ENCODE results near the gene M1AP.
A peak's percentile ranks its signal among the peaks of the same experiment; 100 is the strongest.

Gene M1AP

DNA sequence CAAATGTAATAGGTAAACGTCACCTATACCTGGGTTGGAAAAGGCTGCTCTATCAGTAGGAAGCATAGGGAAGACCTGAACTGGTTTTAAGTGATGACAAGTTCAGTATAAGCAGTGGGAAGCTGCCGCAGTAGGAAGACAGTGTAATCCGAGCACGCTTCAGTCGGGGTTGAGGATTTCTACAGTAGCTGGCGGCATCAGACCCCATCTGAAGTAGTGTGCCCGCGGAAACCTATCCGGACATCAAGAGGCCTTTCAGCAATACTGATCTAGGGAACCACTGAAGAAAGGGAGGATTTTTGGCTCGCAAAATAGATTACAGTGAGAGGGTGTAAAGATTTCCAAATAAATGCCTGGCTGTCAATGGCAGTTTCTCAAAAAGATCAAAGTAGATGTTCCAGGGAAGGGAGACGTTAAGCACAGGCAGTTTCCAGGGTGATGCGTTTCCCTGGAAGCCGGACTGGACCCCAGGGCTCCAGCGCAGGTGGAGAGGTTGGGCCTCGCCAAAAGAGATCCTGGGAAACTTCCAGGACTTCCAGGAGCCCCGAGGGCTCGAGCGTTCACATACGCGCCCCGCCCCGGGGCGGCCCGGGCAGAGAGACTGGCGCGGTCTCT is 99.7 kb downstream of the M1AP start:
- no peak for DNase-seq (ENCODE audit: low read depth in 2 of 2)

DNA sequence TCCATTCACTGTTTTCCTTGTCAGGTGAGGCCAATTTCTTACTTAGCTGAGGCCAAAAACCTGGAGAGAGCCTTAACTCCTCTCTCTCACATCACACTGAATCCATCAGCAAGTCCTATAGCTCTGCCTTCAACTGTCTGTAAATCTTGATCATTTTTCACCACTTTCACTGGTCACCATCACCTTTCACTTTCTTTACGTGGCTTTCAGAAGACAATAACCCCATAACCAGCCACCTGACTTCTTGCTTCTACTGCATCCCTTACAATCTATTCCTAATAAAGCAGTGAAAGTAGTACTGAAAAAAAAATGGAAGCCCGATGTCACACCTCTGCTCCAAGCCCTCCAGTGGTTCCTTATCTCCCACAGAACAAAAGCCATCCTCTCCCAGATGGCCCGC is 102.1 kb downstream of the M1AP start:
- DNase-seq (ENCODE audit: low read depth in 2 of 2) = no peak

DNA sequence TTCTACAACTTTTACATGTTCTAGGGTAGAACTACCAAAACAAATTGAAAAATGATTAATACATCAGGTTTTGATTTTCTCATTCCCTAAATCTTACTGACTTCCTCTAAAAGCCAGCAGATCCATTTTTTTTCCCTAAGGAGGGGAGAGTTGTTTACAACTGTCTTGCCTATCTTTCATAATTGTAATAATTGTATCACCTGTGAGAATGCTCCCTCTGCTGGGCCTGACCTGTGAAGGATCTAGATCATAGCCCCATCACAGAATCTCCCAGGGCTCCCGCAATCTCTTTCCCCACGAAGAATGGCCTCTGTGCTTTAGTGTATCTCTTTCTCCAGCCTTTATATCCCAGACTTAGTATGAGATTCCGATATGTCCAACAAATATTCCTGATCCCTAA is 103.5 kb downstream of the M1AP start:
- DNase-seq (ENCODE audit: low read depth in 2 of 2) = no peak

DNA sequence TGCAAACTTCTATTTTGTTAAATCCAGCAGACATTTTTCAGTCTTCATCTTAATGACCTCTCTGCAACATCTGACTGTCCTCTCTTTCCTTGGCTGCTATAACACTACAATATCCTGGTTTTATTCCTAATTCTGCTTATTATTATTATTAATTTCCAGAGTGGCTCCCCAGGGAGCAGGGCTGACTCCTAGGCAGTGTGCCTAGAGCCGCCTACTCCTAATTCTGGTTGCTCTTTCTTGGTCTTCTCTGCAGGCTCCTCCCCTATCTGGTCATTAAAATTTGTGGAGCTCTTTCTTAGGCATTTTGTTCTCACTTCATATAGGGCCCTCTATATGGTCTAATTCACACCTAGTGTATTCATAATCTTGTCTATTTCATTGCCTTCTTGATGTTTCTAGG is 105.2 kb downstream of the M1AP start:
- DNase-seq (ENCODE audit: low read depth in 2 of 2) = no peak

DNA sequence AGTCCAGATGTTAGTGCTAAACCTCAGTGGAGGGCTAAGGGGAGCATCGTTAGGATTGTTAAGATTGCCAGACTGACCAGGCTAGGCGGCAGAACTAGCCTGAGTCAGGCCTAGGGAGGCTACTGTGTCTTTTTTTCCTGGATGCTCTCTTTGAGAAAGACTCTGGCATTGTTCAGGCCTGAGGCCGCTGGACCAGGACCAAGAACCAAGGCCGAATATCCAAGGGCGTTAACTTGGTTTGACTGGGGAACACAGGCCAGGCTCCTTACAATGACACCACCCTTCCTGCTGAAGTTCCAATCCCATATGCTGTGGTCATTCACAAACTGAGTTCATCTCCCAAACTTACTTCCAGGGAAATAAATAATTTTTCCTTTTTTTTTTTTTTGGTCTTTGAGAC is 107.8 kb downstream of the M1AP start:
- no peak for DNase-seq (ENCODE audit: low read depth in 2 of 2)

DNA sequence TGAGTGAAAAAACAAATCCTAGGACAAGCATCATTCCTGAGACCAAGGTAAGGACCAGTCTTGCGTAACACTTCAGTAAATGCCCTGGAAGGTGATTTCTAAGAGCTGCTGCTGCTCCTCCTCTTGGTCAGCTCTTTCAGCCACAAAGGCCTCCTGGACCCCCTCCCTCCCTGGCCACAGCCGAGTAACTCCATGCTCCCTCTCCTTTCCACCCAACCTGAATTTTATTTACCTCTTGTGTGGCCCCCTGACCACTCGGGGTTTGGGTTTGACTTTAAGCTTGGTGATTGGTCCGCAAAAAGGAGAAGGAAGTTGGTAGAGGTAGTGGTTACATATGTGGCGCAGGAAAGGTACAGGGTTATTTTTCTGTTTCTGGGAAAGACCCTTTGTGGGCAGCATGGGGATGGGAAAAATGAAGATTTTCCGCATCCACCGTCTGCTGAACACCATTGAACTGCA is 109.2 kb downstream of the M1AP start:
- no peak for DNase-seq (ENCODE audit: low read depth in 2 of 2)

DNA sequence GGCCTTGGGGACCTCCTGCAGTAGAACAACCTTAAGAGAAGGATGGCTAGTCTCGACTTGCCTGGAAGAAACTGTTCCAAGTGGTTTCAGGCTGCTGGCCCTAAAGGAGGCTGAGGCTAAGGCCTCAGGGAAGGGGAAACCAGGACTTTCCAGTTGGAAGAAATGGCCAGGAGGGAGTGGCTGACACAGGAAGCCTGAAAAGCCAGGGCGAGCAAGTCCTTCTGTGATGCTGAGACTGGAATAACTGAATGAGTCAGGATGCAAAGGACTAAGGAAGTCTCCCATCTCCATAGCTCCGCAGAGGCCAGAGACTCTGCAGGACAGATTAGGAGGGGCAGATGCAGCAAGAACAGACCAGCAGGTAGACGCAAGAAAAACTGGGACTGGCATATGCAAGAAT is 111.0 kb downstream of the M1AP start:
- no peak for DNase-seq (ENCODE audit: low read depth in 2 of 2)

DNA sequence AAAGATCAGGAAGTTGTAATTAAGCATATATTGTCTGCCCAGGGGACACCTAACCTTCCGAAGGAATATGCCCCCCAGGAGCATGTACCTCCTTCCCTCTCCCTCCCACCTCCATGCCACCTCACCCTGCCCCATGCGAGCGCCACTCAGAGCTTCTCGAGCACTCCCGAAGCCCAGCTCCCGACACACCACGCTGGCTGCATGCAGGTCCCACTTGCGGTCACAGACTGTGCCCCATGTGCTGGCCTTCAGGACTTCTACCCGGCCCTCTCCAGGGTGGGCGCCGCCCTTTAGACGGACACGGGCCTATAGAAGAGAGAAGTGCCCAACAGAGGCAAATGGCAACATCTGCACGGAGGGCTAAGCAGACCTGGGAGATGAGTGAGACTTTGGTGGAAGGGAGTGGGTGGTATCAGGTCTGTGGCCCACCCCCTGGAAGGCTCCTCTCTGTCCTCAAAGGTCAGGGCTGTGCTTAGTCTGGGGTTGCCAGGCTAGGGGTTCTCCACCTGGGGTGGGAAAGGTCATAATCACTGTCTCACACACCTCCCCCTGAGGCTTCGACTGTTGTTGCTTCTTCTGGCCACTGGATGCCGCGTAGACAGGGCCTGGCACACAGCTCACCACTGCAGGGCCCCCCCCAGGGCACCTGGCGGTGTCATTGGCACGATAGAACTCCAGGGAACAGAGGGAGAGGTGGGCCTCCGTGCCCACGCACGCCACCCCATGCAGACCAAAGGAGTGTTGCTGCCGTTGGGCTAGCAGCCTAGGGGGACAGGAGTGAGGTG is 111.8 kb downstream of the M1AP start:
- DNase-seq (ENCODE audit: low read depth in 2 of 2) = no peak

DNA sequence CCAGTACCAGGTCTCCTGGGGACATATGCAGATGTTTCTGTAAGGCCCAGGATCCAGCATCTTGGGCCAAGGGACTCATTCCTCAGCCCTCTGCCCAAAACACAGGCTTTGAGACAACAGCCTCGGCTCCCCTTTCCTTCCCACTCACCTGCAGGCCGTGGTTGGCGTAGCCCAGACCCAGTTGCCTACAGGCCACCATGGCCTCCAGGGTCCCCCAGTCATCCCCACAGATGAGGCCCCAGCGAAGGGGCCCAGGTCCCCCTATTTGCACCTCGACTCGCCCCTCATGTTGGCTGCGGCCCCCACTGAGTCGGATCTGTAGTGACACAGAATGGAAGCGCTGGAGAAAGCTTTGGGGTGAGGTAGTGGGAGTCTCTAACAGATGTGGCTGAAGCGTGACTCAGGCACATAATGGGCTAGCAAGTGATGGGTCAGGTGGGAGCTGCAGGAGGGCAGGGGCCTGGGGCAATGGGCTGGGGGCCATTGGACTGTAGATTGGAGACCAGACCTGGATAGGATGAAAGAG is 112.6 kb downstream of the M1AP start:
- DNase-seq (ENCODE audit: low read depth in 2 of 2) = no peak

DNA sequence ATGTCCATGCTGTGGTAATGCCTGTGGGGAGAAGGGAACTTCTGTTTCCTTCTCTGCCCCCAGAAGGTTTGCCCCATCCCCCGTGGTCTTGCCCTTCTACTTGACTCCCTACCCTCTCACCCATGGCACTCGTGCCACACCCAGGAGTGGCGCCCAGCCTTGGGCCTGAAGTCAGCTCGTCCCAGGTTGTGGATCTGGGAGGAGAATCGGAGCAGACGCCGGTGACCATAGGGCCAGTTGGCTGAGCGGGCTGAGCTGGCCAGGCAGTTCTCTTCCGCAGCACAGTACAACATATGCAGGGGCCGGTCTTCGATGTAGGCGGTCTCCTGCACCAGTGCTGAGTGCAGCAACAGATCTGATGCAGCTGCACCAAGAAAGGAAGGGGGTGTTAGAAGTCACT is 113.7 kb downstream of the M1AP start:
- no peak for DNase-seq (ENCODE audit: low read depth in 2 of 2)

DNA sequence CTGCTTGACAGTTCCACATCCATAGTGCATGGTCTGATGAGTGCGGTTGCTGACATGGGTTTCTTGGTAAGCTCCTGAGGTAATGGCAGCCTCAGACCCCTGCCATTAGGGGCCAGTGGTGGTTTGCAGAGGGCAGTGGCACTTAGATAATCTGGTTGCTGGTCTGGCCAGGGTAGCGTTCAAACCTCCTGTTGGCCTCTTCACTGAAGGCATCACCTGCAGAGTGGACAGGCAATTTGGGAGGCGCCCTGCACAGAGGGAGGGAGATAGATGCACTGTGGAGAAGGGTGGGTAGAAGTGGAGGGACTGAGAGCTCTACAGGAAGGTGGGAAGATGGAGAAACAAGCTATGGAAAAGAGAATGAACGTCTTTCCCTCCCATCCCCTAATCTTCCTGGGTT is 114.7 kb downstream of the M1AP start:
- no peak for DNase-seq (ENCODE audit: low read depth in 2 of 2)

DNA sequence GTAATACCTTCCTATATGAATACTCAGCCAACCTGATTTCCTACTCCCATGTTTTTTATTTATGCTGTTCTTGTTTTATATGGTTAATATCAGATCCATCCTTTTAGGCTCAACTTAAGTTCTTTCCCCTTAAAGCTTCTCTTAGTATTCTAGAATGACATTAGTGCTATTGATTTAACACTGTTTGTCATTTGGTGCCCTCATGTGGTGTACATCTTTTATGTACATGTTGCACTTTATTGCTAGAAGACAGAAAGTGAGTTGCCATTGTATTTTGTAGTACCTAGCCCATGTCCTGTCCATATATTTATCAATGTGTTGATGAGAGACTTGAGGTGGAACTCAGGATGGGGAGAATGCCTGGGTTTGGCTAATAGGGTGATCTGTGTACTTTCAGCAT is 115.9 kb downstream of the M1AP start:
- no peak for DNase-seq (ENCODE audit: low read depth in 2 of 2)

DNA sequence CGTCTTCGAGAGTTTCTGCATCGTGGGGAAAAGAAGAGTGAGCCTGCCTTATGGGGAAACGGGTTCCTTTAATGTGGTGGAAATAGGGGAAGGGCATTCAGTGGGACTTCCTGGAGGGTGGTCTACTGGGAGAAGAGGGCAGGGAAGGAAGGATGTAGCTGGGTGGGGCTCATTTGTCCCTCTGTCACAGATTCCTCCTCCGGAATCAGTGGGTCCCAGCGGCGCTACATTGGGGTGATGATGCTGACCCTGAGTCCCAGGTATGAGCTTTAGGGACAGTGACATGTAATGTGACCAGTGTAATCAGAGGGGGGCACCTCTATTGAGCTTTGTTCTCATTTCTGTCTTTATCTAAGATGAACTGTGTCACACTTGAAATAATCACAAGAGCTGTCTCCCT is 116.5 kb downstream of the M1AP start:
- no peak for DNase-seq (ENCODE audit: low read depth in 2 of 2)

DNA sequence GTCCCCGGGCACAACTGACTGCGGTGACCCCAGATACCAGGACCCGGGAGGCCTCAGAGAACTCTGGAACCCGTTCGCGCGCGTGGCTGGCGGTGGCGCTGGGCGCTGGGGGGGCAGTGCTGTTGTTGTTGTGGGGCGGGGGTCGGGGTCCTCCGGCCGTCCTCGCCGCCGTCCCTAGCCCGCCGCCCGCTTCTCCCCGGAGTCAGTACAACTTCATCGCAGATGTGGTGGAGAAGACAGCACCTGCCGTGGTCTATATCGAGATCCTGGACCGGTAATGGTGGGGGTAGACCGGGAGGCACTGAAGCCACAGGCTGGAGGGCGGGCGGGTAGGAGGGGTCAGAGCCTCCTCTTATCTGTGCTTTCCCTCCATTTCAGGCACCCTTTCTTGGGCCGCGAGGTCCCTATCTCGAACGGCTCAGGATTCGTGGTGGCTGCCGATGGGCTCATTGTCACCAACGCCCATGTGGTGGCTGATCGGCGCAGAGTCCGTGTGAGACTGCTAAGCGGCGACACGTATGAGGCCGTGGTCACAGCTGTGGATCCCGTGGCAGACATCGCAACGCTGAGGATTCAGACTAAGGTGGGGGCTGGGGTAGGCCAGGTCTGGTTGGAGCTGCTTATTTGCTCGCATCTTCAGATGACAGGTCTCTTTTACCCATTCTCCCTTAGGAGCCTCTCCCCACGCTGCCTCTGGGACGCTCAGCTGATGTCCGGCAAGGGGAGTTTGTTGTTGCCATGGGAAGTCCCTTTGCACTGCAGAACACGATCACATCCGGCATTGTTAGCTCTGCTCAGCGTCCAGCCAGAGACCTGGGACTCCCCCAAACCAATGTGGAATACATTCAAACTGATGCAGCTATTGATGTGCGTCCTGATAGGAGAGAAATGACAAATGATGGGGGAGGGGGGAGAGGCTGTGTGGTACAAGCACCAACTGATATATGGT is 117.6 kb downstream of the M1AP start:
- DNase-seq (ENCODE audit: low read depth in 2 of 2) = no peak

DNA sequence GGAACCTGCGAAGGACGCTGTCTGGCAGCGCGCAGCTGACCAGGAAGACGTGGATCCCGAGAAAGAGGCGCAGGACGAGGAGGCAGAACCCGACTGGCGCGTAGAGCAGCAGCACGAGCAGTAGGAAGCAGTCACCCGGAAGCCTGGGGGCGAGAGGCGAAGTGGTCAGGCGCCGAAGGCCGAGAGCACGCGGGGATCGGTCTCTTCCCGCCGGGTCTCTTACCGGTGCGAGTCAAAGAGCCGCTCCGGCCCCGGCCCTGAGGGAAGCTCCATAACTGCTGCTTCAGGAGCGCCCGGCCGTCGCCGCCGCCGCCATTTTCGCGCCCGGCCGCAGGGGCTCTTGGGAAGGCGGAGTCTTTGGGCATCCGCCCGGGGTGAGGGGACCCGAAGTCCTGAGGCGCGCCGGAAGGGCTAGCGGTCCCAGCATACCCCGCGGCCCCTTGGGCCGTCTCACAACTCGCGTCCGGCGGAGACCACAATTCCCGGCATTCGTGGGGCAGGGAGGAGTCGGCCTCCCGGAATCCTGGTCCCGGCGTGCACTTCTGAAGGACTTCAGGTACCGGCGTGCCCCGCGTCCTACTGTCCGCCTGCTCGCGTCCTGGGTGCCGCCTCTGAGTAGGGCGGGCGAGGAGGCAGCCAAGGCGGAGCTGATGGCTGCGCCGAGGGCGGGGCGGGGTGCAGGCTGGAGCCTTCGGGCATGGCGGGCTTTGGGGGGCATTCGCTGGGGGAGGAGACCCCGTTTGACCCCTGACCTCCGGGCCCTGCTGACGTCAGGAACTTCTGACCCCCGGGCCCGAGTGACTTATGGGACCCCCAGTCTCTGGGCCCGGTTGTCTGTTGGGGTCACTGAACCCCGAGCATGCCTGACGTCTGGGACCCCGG is 118.5 kb downstream of the M1AP start, which contains the start of the genes AUP1 and HTRA2:
Gene AUP1 (minus strand): TSS at position 350 of the 882 bp plus-strand sequence. CDS start 77 bp downstream, at position 273.
Gene HTRA2 (plus strand): TSS at position 577 of the 882 bp plus-strand sequence. CDS start 74 bp downstream, at position 651.
- DNase-seq (ENCODE audit: low read depth in 2 of 2) = peak; percentile 91 to 93

DNA sequence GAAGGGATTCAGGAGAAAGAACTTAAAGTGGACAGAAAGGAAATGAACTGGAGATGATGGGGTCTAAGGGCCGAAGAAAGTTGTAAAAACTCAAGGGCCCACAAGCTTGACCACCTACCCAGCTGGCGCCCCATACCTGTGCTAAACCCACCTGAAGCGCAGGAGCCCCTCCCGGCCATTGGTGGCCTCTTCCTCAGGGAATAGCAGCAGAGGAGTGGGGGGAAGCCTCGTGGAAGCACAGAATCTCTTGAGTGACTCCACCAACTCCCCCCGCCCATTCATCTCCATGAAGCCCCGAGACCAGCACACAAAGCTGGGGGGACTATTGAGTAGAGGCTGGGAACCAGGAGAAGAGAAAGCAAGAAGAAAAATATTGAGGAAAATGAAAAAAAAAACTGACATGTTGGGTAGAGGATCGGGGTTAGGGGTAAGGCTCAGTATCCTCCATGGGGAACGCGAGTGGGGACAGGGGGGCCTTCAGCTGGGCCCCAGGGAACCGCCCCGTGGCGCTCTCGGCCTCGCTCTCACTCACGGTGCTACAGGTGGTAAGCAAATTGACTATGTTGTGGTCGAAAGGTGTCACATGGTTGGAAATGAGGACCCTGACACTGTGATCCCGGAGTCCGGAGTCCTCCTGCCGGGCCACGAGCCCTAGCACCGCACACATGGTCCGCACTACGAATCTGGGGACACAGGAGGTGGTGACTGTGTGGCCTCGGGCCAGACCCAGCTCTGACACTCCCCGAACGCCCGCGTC is 119.4 kb downstream of the M1AP start:
- DNase-seq (ENCODE audit: low read depth in 2 of 2) = no peak

DNA sequence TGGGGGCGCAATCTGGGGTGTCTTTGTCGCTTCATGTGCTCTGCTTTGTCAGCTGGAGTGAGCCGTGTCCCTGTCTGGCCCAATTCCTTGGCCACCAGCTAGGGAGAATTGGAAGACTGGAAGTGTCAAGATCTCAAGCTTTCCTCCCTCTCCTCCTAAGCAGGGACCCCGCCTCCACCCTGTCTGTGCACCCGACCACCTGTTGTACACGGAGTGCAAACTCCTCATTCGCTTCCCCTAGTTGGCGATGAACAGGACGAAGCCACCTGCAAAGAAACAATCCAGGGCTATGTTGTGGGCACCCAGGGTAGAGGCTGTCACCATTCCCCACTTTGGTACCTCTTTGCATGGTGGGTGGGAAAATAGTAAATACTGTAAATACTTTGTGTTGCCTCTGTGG is 120.4 kb downstream of the M1AP start:
- no peak for DNase-seq (ENCODE audit: low read depth in 2 of 2)

DNA sequence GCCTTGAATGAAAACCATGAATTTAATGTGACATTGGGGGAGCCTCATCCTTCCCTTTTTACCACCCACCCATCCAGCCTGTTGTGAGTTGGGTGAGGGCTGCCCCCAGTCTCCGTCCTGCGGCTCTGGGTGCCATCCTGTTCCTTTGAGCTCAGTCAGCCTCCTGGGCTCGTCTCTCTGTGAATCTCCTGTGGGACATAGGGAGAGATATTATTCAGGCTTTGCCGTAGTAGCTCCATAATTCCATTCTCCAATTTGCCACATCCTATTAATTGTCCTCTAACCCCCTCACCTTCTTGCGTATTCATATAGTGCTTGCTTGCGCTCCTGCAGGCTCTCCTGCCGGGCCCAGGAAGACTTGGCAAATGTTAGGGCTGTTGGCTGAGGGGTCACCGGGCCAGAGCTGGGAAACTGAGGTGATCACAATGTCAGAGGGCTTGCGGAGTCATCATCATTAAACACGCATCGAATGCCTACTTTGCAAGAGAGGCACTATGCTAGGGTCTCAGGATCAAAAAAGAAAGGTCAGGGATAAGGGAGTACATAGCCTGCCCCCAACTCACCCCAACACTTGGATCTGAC is 121.4 kb downstream of the M1AP start:
- no peak for DNase-seq (ENCODE audit: low read depth in 2 of 2)

DNA sequence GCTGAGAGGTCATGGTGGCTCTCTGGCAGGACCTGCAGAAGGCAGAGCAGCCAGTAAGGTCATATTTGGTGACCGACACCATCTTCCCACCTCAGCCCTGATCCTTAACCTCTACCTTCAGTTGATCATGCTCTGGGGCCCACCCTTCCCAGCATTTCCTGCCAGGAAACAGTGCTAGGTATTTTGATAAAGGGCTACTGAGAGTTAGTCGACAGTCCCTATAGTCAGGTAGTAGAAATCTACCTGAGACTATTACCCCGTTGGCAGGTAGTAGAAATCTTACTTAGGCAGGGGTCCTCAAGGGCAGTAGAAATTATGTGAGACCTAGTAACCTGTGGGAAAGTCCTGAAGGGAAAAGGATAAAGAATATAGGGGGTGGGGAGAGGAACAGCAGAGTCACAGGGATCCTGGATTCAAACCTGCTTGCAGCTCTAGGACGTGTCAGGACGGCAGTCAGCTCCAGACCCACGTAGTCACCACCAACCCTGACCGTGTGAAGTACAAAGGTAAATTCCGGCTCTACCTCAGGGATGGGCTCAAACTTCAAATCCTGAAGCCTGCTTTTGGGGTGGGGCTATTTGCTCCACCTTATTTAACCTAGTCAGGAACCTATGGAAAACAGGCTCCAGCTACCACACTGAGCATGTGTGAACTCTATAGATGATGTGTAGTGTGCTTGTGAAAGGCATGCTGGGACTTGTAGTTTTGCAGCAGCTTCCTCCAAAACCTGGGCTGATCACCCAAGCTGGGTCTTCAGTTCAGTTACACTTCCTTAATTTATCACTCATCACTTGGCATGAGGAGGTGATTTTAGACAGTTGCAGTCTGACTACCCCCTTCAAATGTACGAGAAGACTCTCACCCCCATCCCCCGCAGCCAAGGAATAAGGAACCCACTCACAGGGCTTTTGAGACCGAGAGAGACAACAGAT is 122.1 kb downstream of the M1AP start, which contains the start of gene DQX1:
Gene DQX1 (minus strand): TSS at position 515 of the 932 bp plus-strand sequence. CDS start 502 bp downstream, at position 13.
- DNase-seq (ENCODE audit: low read depth in 2 of 2) = no peak
